Inflammatory macrophage (primary cell): Measurements from ENCODE around the gene PDZD7.

Experiments
- DNase-seq, 2 donors: peaks; one replicate each; pipeline ENCODE4 v3.0.0-alpha.2; 2020 to 2022

PDZD7 gene

DNA sequence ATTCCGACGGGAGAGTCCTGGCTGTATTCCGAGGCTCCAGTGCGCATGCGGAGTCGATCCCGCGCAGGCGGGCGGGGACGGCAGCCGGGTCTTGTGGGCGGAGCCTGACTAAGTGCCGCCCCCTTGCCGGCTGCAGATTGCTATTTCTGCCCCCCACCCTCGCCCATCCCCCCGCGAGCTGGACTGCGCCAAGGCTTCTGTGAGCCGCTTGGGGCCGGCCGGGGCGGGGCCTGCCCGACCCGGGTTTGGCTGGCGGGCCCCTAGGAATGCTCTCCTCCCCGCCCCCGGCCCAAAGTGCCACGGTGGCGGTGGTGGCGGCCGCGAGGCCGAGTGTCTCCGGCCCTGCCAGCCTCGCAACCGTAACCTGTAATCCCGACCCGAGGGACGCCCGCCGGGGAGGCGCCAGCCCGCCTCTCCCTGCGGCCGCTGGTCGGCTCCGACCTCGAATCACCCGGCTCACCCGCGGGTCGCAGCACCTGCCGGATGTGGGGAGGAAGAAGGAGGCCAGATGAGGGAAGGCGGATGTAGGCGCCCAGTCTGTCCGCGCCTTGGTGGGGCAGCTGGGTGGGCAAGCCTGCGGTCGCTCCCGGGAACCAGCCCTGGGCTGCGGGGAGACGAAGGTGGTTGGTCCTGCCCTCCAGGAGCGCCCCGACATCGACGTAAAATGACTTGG, 30.2 kb upstream of the PDZD7 start:
- DNase-seq: peak; percentile 82 to 87

- peak; percentile 94 to 97 for DNase-seq
Measured at GRCh38 chr10:101060036-101060950, 29.4 kb upstream of the PDZD7 start.

DNA sequence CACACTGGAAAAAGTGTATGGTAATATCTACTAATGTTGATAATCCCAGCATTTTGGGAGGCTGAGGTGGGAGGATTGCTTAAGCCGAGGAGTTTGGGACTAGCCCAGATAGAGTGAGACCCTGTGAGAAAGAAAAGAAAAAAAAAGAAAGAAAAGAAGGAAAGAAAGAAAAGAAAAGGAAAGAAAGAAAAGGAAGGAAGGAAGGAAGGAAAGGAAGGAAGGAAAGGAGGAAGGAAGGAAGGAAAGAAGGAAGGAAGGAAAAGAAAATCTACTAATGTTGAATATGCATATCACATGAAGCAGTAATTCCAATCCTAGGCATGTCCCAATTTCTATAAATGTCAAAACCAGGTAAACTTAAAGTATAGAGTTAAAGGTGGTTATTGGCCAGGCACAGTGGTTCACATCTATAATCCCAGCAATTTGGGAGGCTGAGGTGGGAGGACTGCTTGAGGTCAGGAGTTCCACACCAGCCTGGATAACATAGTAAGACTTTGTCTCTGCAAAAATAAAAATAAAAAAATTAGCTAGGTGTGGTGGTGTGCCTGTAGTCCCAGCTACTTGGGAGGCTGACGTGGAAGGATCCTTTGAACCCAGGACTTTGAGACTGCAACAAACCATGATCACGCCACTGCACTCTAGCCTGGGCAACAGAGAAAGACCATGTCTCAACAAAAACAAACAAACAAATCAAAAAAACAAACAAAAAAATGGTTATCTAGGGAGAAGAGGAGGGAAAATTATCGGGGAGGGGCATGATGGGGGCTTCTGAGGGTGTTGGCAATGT, 25.6 kb upstream of the PDZD7 start:
- DNase-seq: no peak

DNA sequence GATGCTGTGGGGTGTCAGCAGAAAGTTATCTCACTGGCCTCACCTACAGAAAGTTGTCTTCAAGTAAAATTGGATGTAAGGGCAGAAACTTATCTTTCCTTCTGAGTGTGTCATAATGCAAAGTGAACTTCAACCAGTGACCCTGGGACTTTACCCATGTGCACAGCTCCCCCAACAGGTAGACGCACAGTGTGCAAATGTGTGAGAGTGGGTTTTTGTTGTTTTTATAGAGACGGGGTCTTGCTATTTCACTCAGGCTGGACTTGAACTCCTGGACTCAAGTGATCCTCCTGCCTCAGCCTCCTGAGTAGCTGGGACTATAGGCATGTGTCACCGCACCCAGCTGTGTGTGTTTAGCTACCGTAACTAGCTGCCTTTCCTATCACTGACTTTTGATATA, 24.5 kb upstream of the PDZD7 start:
- DNase-seq: no peak

- DNase-seq: no peak
Measured at GRCh38 chr10:101054876-101055275, 23.9 kb upstream of the PDZD7 start.

DNA sequence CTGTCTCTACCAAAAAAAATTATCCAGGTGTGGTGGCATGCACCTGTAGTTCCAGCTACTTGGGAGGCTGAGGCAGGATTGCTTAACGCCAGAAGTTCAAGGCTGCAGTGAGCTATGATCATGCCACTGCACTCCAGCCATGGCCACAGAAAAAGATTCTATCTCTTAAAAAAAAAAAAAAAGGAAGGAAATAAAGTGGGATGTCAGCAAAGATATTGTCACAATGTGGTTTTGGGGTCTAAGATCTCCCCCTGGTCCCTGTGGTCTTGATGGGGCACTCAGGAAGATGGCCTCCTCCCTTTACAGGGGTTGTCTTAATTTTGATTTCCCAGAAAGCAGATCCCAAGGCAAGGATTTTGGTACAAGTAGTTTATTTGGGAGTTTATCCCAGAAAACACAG, 23.4 kb upstream of the PDZD7 start:
- DNase-seq: no peak

DNA sequence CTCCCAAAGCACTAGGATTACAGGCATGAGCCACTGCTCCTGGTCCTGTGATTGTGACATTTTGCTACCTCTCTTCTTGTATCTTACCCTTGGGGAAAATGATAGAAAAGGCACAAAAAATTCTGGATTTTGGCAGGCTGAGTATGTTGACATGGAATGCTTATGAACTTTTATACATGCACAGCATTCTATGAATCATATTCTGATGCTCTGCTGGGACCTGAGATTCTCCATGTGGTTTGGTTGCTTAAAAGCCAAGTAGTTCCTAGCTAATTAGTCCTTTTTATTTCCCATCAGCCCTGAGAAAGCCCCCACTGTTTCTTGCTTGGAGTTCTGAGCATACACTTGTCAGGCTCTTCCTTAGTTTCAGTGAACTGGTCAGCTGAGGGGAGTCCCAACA, 22.6 kb upstream of the PDZD7 start:
- no peak for DNase-seq

DNA sequence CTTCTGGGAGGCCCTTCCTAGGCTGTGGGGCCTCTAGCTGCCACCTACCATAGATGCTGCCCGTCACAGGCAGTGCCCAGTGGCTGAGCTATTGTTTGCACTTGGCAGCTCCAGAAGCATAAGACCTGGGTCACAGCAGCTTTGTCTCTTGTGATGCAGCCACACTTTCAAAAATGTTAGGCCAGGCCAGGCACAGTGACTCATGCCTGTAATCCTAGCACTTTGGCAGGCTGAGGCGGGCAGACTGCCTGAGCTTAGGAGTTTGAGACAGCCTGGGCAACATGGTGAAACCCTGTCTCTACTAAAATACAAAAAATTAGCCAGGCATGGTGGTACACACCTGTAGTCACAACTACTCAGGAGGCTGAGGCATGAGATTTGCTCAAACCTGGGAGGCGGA, 21.4 kb upstream of the PDZD7 start:
- DNase-seq: no peak

DNA sequence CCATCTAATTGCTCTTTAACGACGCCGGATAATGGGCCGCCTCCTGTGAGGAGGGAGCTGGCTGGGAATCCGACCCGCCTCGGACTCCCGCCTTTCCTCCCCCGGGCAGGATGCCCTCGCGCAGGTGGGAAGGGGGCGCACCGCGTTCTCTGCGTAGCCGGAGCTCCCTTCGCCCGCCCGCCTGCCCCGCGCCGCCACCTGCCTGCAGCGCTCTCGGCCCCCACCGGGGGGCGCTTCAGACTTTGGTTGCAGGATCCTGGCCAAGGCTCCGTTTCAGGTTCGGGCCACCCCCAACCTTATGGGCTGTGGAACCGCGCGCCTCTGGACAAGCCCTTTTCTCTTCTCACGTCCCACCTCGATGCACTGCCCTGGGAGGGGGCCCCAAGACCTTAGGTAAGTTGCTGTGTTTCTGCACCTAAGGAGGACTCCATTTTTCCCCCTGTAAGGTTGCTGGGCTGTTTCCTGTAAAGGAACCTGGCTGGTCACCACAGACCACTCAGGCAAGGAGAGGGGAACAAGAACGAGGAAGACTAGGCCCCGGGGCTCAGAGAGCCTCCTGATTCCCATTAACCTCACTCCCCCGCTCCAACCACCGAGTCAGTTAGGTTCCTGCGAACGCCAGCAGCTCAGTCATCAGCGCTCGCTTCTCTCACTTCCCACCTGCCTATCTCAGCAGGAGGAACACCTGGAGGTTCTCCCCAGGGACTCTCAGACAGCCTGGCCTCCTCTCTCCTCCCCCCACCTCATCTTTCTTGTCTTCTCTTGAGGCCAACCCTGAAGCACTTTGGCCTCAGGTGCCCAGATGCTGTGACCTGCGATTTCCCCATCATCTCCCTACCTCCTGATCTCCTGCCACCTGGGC, 19.5 kb upstream of the PDZD7 start:
- DNase-seq: peak; percentile 56 to 60

DNA sequence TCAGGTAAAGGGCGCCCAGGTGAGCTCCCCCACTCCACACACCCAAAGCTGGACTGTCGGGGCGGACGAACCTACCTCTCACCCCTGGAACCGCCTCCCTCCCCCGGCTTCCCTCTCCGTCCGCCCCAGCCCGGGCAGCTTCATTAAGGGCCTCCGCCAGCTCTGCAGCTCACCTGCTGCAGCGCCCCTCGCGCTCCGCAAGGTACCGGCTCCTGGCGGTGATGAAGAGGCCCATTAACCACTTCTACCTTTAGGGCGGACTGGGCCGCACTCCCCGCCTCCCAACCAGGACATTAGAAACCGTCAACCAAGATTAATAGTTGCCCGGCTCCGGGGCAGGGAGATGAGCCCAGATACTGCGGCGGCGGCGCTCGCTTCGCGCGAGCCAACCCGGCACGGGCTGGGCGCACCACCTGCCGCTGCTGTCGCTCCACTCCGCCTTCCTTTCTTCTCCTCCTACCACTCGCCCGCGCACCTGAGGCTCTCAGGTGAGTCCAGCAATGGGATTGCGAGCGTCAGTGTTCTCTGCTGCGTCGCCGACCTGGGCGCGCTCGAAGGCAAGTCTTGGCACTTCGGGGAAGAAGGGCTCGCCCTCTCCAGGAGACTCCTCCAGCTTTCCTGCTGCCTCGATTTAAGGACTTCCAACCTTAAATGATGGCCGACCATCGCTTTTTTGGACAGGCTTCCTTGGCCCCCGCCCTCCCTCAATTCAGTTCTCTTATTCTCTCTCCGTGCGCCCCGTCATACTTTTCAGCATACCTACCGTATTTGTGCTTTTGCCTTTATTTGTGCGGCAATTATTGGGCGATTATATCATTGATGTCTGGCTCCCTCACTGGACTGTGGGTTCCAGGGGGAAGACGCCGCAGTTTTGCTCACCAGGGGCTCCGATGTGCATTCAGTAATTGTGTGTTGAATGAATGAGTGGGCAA, 17.3 kb upstream of the PDZD7 start:
- DNase-seq: no peak

GRCh38 chr10:101047268-101047667, 16.3 kb upstream of the PDZD7 start:
- DNase-seq: no peak

GRCh38 chr10:101046332-101047238, 15.7 kb upstream of the PDZD7 start:
- DNase-seq: no peak

DNA sequence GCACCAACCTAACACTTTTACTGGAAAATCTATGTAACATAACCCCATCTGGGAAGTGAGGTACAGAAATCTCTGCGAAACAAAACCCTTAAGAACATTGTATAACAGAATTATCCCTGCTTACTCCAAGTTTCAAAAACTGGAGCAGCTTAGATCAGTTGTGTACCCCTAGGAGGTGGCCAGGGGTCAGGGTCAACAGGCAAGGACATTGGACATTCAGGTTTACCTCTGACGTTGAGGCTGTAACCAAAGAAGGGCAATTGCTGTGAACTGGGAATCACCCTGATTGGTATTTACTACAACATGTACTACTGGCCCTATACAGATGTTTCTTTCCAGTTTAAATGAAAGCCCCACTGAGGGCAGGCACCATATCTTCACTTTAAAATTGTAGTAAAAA, 13.2 kb upstream of the PDZD7 start:
- DNase-seq: no peak

- DNase-seq: no peak
Measured at GRCh38 chr10:101043363-101043707, 12.4 kb upstream of the PDZD7 start.

DNA sequence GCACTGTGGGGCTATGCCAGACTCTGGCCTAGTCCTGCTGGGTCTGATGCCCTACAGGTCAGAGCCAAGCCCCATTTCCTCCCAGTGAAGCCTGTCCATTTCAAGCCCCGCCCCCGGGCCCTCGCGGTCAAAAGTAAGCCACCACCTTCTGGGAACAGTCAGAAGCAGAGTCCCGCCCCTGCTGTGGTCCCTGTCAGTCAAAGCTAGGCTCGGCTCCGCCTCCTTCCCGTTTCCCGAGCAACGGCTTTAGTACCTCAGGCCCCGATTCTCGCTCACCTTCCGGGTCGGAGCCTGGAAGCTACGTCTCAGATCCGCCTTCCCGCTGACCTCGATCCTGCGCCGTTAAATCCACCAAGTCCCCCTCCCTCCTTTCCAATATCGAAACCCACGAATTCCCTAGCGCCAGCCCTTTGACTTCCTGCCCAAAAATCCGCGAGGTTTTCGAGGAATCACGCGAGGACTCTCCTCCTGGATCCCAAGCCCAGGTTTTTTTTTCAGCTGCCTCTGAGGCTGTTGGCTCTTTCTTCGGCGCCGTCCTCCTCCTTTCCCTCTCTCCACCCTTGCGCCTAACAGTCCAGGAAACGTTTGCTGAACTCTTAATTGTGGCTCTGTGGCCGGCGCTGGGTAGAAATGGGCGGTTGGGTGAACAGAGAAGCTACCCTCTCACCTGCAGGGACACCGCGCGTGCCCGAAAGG, 11.9 kb upstream of the PDZD7 start:
- DNase-seq: peak; percentile 95 to 97

GRCh38 chr10:101042118-101042517, 11.2 kb upstream of the PDZD7 start:
- no peak for DNase-seq

- peak; percentile 73 to 78 for DNase-seq
Measured at GRCh38 chr10:101041252-101041761, 10.4 kb upstream of the PDZD7 start.

GRCh38 chr10:101040851-101041250, 9.9 kb upstream of the PDZD7 start:
- no peak for DNase-seq

DNA sequence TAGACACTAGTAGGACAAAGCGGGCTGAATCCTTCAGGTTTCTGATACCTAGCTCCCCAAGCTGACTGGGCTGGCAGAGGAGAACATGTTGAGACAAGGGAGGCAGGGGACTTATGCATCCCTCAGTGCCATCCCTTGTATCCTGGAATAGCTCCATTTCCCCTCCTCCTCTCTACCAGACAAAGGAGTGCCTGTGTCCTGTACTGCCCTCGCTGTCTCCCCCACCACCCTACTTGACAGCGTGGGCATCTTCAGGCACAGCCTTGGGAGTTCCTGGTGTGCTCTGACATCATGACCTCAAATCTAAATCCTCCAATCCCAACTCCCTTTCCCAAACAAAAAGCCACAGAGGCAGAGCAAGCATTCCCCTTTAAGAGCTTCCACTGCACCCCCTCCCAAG, 9.1 kb upstream of the PDZD7 start:
- DNase-seq: no peak
